HepG2 (cell line): Measurements from ENCODE around the gene VKORC1. TPM values are rescaled to one million over a fixed set of nuclear protein-coding genes. Genes with fewer than 3 reads are reported as not detected.

Source experiments
- ATAD3A ChIP-seq: sonication (generic); formaldehyde crosslinking; IDR thresholded peaks from 2 replicates; pipeline ENCODE4 v1.4.0; 2020; ENCODE audit warnings: missing genetic modification reagents
- CENPX ChIP-seq: sonication (generic); formaldehyde crosslinking; IDR thresholded peaks from 2 replicates; pipeline ENCODE4 v1.9.0; 2021; ENCODE audit warnings: mild to moderate bottlenecking, missing genetic modification reagents, moderate library complexity
- CTCF ChIP-seq: sonication (generic); formaldehyde crosslinking; IDR thresholded peaks from 2 replicates; pipeline ENCODE4 v1.5.0; 2020; ENCODE audit warnings: mild to moderate bottlenecking, missing genetic modification reagents, moderate library complexity
- DMAP1 ChIP-seq: IDR thresholded peaks from 2 replicates; pipeline ENCODE4 v1.6.1; 2016
- ELF3 ChIP-seq: IDR thresholded peaks from 2 replicates; pipeline ENCODE4 v1.6.1; 2016; ENCODE audit warnings: missing genetic modification reagents, missing compliant biosample characterization
- GATAD1 ChIP-seq: IDR thresholded peaks from 2 replicates; pipeline ENCODE4 v1.6.1; 2016; ENCODE audit warnings: missing genetic modification reagents, missing compliant biosample characterization
- GFI1 ChIP-seq: sonication (generic); formaldehyde crosslinking; IDR thresholded peaks from 2 replicates; pipeline ENCODE4 v1.5.0; 2020; ENCODE audit warnings: missing genetic modification reagents, mild to moderate bottlenecking, borderline replicate concordance
- HOMEZ ChIP-seq: IDR thresholded peaks from 2 replicates; pipeline ENCODE4 v1.6.1; 2016; ENCODE audit warnings: low read depth
- KDM1A ChIP-seq: IDR thresholded peaks from 2 replicates; pipeline ENCODE4 v1.6.1; 2016; ENCODE audit warnings: missing compliant biosample characterization
- PHF20 ChIP-seq: sonication (generic); formaldehyde crosslinking; IDR thresholded peaks from 2 replicates; pipeline ENCODE4 v1.5.0; 2020; ENCODE audit warnings: mild to moderate bottlenecking, missing genetic modification reagents
- POGK ChIP-seq: sonication (generic); formaldehyde crosslinking; conservative IDR thresholded peaks from 2 replicates; pipeline ENCODE4 v1.8.0; 2022; ENCODE audit warnings: mild to moderate bottlenecking, moderate library complexity, missing genetic modification reagents
- SMC3 ChIP-seq: IDR thresholded peaks from 2 replicates; pipeline ENCODE4 v1.6.1; 2011; ENCODE audit warnings: low read length, improper control_type of control experiment
- TBP ChIP-seq: sonication (generic); formaldehyde crosslinking; IDR thresholded peaks from 2 replicates; pipeline ENCODE4 v1.5.0; 2020; ENCODE audit warnings: missing genetic modification reagents
- TCF7 ChIP-seq: sonication (generic); IDR thresholded peaks from 2 replicates; pipeline ENCODE4 v1.6.1; 2016; ENCODE audit warnings: antibody characterized with exemption, low read depth
- TFDP2 ChIP-seq: sonication (generic); formaldehyde crosslinking; IDR thresholded peaks from 2 replicates; pipeline ENCODE4 v1.4.0; 2020; ENCODE audit warnings: missing genetic modification reagents
- U2AF1 ChIP-seq: fragments of 200-400 bp; formaldehyde crosslinking; optimal IDR thresholded peaks from 2 replicates; pipeline ENCODE3; 2017; ENCODE audit warnings: mild to moderate bottlenecking, low read depth, low read length
- ZBTB10 ChIP-seq: sonication (generic); formaldehyde crosslinking; IDR thresholded peaks from 2 replicates; pipeline ENCODE4 v1.4.0; 2020; ENCODE audit warnings: missing genetic modification reagents, borderline replicate concordance
- ZNF17 ChIP-seq: sonication (generic); formaldehyde crosslinking; IDR thresholded peaks from 2 replicates; pipeline ENCODE4 v1.5.0; 2020; ENCODE audit warnings: mild to moderate bottlenecking, missing genetic modification reagents
- ZNF20 ChIP-seq: sonication (generic); formaldehyde crosslinking; IDR thresholded peaks from 2 replicates; pipeline ENCODE4 v1.4.0; 2020; ENCODE audit warnings: mild to moderate bottlenecking, moderate library complexity, missing genetic modification reagents
- ZNF703 ChIP-seq: sonication (generic); formaldehyde crosslinking; IDR thresholded peaks from 2 replicates; pipeline ENCODE4 v1.5.1; 2020; ENCODE audit warnings: missing genetic modification reagents, mild to moderate bottlenecking, moderate library complexity, borderline replicate concordance
- ZSCAN21 ChIP-seq: sonication (generic); formaldehyde crosslinking; IDR thresholded peaks from 2 replicates; pipeline ENCODE4 v1.8.0; 2022; ENCODE audit warnings: mild to moderate bottlenecking, missing genetic modification reagents, moderate library complexity, borderline replicate concordance
- polyA plus RNA-seq, 8 experiments: library from polyadenylated mRNA; depleted of rRNA in 3 of 8; stranded (reverse) in 7 of 8; unstranded in 1 of 8; fragments of >200 nt; fragmentation: Illumina TruSeq in 4 of 8; extraction: Trizol in 4 of 8; gene quantifications; 2 replicates each; pipeline versions ENCODE4 v1.2.1 to v1.2.3, GENCODE V29; 2011 to 2016; ENCODE audit warnings: low read depth in 4 of 8, missing spikeins in 1 of 8, mixed read lengths in 1 of 8; ENCODE audit not compliant: insufficient read depth in 1 of 8
- total RNA-seq, 5 experiments: library from RNA; depleted of rRNA; stranded (reverse); fragments of >200 nt; fragmentation: Illumina TruSeq; extraction: Trizol; gene quantifications; 2 replicates each; pipeline ENCODE4 v1.2.3, GENCODE V29; 2016; ENCODE audit warnings: low read depth in 1 of 5

VKORC1 gene
- total and polyA plus RNA-seq, 2 of the 13 experiments (the other 11 are each of a cell fraction or from before 2014, with no cell fraction given) = 141 to 615 TPM

- TF ChIP-seq POGK (CRISPR knock-in tag) (peak; percentile 90), CTCF (CRISPR knock-in tag) (peak; percentile 10; the same call in 1 of the 2 replicates), PHF20 (peak; percentile 94), ZBTB10 (CRISPR knock-in tag) (no peak), DMAP1 (CRISPR knock-in tag) (peak; percentile 65), ZNF703 (CRISPR knock-in tag) (no peak), U2AF1 (no peak), ELF3 (CRISPR knock-in tag) (peak; percentile 69), SMC3 (no peak), HOMEZ (peak; percentile 66; the same call in 1 of the 2 replicates), CENPX (CRISPR knock-in tag) (no peak), KDM1A (CRISPR knock-in tag) (no peak), GATAD1 (CRISPR knock-in tag) (peak; percentile 99), ZSCAN21 (CRISPR knock-in tag) (0 out of 2 replicates have a peak, but pooled peaks have one; percentile 20), TBP (CRISPR knock-in tag) (no peak), TFDP2 (CRISPR knock-in tag) (peak; percentile 91), ATAD3A (peak; percentile 94), TCF7 (no peak), ZNF20 (no peak), GFI1 (no peak; the same call in 1 of the 2 replicates), ZNF17 (CRISPR knock-in tag) (no peak)
Observed at GRCh38 chr16:31117384-31118222, 23.0 kb upstream of the VKORC1 start, which contains the start of gene KAT8 (continued).
